ENCODE results near the gene SDK2.

DNA sequence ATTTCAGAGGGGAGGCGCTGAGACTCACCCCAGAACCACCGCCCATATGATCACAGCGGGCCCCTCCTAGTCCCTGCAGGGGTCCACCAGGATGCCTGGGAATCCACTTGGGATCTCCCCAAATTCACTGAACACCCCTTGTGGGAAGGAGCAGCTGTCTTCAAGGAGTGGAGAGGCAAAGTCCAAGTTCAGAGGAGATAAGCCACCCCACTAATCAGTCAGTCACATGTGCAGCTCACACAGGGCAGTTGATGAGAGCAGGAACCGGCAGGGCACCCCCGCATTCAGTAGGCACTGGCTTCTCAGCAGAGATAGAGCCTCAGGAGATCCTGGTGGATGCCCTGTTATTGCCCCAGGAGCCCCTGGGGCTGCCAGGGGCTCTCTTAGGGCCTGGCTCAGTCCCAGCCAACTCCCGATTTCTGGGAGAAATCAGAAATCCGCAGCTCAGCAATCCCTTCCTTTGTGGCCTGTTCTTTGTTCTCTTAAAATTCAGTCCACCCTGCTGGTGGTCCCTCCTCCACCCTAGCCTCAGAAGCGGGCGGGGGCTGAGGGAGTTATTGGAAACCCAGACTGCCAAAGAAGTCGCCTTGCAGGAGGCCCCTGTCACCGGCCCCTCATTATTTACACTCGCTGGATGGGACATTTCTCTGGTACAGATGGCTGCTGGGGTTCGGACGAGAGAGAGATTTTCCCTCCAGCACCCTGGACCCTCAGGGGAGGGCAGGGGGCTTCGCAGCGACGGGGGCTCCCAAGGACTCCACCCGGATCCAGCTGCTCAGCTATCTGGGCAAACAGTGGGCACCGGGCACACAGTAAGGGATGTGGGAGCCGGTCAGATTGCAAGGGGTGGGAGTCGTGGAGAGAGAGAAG is 334.3 kb downstream of the SDK2 start:
- TF ChIP-seq, protein P1, sequence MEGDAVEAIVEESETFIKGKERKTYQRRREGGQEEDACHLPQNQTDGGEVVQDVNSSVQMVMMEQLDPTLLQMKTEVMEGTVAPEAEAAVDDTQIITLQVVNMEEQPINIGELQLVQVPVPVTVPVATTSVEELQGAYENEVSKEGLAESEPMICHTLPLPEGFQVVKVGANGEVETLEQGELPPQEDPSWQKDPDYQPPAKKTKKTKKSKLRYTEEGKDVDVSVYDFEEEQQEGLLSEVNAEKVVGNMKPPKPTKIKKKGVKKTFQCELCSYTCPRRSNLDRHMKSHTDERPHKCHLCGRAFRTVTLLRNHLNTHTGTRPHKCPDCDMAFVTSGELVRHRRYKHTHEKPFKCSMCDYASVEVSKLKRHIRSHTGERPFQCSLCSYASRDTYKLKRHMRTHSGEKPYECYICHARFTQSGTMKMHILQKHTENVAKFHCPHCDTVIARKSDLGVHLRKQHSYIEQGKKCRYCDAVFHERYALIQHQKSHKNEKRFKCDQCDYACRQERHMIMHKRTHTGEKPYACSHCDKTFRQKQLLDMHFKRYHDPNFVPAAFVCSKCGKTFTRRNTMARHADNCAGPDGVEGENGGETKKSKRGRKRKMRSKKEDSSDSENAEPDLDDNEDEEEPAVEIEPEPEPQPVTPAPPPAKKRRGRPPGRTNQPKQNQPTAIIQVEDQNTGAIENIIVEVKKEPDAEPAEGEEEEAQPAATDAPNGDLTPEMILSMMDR (IDR thresholded peaks at IDR 0.05), result no peak
- peak in 1 of 2 donors; percentile 10 for TF ChIP-seq POLR2A (IDR thresholded peaks at IDR 0.05)
